ENCODE results near the gene TREML1. TPM values are rescaled to one million over a fixed set of nuclear protein-coding genes. Genes with fewer than 3 reads are reported as not detected.
"Not testable (repeated sequence)": the region's sequence is repeated elsewhere in the genome, so short reads cannot be mapped to it uniquely, and the experiment has no call there.

The TREML1 gene, protein sequence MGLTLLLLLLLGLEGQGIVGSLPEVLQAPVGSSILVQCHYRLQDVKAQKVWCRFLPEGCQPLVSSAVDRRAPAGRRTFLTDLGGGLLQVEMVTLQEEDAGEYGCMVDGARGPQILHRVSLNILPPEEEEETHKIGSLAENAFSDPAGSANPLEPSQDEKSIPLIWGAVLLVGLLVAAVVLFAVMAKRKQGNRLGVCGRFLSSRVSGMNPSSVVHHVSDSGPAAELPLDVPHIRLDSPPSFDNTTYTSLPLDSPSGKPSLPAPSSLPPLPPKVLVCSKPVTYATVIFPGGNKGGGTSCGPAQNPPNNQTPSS
- total RNA-seq: not detected in 2 replicates

GRCh38 chr6:41153992-41154625 is at the start of gene TREML1:
Gene TREML1, minus strand, starts transcription at chr6:41154347. Its CDS starts 59 bp downstream, at chr6:41154288.
- DNase-seq (ENCODE audit: low read depth in 2 of 2): no peak

DNA sequence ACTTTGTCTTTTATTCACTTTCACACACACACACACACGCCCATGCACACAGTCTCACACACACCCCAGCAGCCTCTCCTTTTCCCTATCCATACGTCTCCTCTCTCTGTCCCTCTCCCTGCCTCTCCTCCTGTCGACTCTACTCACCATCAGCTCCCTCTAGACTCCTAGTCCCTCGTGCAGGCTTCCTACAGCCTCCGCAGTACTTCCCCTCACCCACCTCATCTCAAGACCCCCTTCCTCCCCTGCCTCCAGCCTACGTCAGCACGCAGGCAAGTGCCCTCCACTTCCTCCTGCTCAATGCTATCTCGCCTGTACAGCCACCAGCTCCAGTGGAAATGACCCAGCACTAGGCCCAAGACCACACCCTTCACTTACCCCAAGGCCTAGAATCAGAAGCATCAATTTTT is 47.6 kb upstream of the TREML1 start:
- DNase-seq (ENCODE audit: low read depth in 2 of 2): no peak

- DNase-seq (ENCODE audit: low read depth in 2 of 2): no peak
These were observed 47.0 kb upstream of the TREML1 start, which contains the start of gene TREML2 for GRCh38 chr6:41200901-41201763. Gene TREML2, minus strand, starts transcription at chr6:41201149. Its CDS starts 141 bp downstream, at chr6:41201008.

- no peak for DNase-seq (ENCODE audit: low read depth in 2 of 2)
These were observed 46.3 kb upstream of the TREML1 start for GRCh38 chr6:41200296-41200900.

DNA sequence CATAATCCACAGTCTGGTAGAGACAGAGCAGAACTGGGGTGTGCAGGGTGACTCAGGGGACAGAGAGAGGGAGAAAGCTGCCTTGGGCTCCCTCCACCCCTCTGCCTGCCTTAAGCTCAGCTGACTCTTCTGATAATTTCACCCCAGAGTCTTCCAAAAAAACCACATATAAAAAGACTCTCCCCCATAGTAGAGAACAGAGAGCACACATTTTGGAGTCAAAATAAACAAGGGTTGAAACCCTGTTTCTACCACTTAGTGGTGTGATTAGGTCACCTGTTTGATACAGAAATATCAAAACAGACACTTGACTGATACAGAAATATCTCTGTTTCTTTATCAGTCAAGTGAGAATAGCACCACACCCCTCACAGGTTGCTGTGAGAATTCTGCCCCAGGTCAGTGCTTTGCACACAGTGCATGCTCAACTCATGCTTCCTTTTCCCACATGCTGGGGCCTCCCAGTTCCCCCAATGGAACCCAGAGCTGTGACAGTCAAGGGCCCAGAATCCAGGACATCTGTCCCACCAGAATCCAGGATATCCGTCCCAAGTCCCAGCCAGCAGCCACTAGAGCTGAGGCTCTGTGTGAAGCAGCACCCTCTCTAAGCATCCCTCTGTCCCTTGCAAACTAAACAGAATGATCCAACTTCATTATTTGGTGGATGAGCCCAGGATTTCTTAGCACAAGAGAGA is 45.6 kb upstream of the TREML1 start:
- DNase-seq (ENCODE audit: low read depth in 2 of 2): no peak

DNA sequence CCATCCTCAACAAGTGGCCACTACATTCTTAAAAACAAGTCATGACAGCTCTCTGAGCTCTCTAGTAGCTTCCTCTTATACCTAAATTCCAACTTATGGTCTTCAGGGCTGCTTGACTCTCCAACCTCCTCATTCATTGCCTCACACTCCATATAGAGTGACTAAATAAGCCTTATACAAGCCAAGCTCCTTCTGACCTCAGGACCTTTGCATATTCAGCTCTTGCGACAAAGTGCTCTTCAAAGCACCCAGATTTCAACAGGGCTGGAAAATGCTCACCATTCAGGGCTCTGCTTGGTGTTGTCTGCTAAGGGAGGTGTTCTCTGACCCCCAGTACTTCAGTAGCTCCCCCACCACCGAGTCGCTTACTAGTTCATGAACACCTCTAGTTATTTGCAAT is 43.1 kb upstream of the TREML1 start:
- no peak for DNase-seq (ENCODE audit: low read depth in 2 of 2)

- no peak for DNase-seq (ENCODE audit: low read depth in 2 of 2)
These were observed 40.2 kb upstream of the TREML1 start for GRCh38 chr6:41194386-41194785.

GRCh38 chr6:41193884-41194283 is 39.7 kb upstream of the TREML1 start:
- DNase-seq (ENCODE audit: low read depth in 2 of 2): no peak

DNA sequence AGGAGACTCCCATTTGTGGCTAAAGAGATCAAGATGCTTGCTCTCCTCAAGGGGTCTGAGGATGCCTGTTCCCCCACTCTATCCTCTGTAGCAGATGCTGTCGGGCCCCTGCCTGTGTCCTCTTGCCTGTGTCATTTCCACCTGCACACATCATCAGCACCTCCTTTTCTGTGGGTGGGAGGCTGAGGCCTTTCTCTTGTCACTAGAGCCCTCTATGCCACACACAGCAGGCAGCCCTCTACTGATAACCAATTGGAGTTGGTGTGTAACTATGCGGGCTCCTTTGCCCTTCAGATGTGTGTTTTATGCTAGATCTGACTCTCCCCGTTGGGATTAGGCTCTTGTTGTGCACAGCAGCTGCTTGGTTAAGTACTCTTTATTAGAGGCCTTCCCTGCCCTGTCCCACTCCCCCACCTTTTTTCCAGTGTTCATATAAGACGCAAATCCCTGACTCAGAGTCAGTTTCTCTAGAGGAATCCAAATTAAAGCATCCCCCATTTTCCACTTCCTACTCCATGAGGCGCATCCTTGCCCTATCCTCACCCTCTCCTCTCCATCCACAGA is 39.1 kb upstream of the TREML1 start:
- DNase-seq (ENCODE audit: low read depth in 2 of 2): no peak

GRCh38 chr6:41191569-41191968 is 37.4 kb upstream of the TREML1 start:
- peak; percentile 42 to 47 for DNase-seq (ENCODE audit: low read depth in 2 of 2)

DNA sequence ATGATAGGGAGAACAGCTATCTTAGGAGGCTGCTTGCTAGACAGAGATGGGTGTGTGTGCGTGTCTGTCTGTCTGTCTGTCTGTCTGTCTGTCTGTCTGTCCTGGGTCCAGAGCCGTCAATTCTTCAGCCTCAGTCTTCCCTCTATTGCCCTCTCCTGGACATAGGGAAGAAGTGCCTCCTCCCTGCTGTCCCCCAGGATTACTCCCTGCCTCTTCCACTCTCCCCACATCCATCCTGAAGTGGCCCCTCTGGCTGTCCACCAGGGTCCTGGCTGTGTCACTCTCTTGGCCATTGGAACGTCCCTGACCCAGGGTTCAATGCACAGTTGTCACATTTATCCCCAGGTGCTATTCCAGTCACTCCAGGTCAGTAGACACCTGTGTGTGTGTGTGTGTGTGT is 36.6 kb upstream of the TREML1 start:
- no peak for DNase-seq (ENCODE audit: low read depth in 2 of 2)

GRCh38 chr6:41189967-41190366 is 35.8 kb upstream of the TREML1 start:
- no peak for DNase-seq (ENCODE audit: low read depth in 2 of 2)

GRCh38 chr6:41189046-41189445 is 34.9 kb upstream of the TREML1 start:
- not testable (repeated sequence) for DNase-seq (ENCODE audit: low read depth in 2 of 2)

- no peak for DNase-seq (ENCODE audit: low read depth in 2 of 2)
These were observed 34.1 kb upstream of the TREML1 start for GRCh38 chr6:41187924-41188886.

DNA sequence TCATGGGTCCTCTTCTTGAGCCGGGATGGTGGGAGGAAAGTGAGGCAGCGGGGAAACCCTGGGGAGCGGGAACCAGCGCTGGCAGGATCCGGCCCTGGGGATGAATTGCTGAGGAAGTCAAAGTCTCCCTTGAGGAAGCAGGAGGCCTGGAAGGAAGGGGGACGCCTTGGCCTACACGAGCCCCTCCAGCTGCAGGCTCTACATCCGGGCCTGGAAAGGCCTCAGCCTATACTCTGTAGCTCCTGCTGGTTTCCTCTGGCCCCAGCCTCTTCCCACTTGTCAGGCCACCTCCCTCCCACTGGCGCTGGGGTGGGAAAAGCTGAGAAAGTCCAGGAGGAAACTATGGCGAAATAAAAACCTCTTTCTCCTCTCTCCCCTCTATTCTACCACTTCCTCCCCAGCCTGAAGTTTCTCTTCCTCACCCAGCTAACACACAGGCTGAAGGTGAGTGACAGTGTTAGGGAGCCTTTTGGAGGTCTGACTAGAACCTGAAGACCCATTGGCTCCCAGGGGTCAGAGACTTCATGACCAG is 31.9 kb upstream of the TREML1 start:
- no peak for DNase-seq (ENCODE audit: low read depth in 2 of 2)

DNA sequence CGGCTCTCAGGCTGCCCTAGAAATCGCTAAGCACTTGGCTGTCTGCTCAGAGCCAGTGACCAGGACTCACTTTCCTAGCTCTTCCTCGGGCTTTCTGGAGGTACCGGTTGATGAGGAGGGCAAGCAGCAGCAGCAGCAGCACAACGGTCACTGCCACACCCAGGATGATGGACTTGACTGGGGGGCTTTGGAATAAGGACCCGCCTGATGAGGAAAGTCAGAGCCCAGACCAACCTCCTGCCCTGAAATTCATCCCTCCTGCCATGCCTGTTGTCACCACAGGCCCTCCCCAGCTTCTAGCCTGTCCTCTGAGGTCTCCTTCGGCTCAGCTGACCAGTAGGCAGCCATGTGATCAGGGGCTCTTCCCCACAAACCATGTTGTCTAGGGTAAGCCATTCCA is 30.6 kb upstream of the TREML1 start:
- no peak for DNase-seq (ENCODE audit: low read depth in 2 of 2)

DNA sequence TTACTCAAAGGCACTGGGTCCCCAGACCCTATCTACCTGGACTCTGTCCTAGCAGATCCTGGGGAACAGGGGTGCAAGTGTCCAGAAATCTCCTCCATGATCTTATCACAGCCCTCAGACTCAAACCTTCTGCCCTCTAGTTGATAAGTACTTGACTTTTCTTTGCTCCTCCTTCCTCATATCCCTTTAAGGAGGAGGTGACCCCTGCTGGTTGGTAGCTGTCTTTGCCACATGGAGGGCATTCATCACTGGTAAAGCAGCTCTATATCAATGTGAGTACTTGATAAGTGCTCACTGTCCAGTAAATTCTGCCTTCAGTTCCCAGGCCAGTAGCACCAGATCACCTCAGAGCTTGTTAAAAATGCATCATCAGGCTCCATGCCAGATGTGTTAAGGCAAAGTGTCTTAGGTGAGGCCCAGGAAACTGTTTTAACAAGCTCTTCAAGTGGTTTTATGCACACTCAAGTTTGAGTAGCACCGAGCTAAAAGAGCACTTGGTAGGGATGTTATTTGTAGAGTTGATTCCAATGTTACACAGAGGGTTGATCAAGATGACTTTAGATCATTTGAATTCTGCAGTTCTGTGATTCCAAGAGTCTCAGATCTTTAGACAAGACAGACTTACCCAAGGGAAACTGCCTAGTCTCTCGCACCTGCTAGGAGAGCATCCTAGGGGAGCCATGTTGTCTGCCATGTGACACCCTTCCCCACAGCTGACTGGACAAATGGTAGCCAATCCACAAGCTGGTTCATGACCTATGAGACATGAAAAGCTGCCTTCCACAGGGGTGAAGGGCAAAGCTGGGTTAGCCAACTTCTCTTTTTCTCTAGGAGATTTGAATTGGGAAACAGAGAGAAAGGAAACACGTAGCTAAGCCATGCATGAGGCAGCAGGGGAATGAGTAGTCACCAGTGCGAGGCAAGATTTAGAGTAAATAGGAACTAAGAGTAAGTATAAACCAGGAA is 28.2 kb upstream of the TREML1 start:
- DNase-seq (ENCODE audit: low read depth in 2 of 2): peak; percentile 49 to 80

GRCh38 chr6:41181566-41181965 is 27.4 kb upstream of the TREML1 start:
- no peak for DNase-seq (ENCODE audit: low read depth in 2 of 2)
